ENCODE data around the gene NXPH1.

The NXPH1 gene

GRCh38 chr7:8739837-8740236, 306.4 kb downstream of the NXPH1 start:
- no peak for DNase-seq

DNA sequence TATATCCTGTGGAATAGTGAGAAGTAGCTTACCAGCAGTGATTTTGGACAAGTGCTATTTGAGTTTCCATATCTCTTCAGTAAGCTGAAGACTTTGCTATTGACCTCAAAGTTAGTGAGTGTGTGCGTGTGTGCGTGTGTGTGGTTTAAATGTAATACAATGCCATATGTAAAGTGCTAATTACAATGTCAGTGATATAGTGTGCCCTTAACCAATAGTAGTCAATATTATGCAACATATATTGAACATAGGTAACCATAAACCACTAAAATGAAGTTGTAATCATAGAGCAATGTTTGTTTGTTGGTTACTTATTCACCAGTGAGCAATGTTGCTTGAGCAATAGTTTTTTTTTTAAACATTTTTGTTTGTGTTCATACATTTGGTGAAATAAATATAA, 309.4 kb downstream of the NXPH1 start:
- no peak for DNase-seq

- no peak for DNase-seq
These were observed 313.9 kb downstream of the NXPH1 start for GRCh38 chr7:8747338-8747737.

GRCh38 chr7:8751557-8752231, 318.3 kb downstream of the NXPH1 start:
- DNase-seq: no peak

DNA sequence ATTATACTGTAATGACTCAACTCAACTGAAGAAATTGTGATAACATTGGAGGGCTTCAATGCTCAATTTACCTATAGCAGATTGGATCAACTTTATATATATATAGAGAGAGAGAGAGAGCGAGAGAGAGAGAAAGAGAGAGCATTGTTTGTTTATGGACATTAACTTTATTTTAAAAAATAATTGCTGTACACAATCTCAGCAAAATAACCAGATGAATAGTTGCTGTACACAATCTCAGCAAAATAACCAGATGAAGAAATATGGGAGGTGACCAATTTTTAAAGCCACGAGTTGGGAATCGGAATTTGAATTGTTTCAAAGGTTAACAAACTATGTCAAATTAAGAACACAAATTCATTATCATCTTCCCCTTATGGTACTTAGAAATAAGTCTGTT, 319.9 kb downstream of the NXPH1 start:
- DNase-seq: no peak

GRCh38 chr7:8761731-8762130, 328.3 kb downstream of the NXPH1 start:
- no peak for DNase-seq

DNA sequence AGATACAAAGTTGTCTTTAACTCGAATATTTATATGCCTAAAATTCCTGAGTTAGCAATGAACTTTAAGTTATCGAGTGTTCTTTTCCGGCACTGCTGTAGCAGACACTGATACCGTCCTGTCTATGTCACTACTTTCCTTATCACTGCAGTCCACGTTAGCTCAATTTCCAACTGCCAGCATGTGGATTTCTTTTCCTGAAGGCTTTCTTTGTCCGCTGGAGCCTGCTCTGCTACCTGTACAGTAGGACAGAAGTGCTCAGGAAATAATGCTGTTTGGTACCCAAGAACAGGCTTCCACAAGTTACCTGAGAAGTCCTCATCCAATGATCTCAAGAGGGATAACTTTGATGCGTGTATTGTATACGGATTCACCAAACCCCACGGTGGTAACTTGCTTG, 329.4 kb downstream of the NXPH1 start:
- no peak for DNase-seq

DNA sequence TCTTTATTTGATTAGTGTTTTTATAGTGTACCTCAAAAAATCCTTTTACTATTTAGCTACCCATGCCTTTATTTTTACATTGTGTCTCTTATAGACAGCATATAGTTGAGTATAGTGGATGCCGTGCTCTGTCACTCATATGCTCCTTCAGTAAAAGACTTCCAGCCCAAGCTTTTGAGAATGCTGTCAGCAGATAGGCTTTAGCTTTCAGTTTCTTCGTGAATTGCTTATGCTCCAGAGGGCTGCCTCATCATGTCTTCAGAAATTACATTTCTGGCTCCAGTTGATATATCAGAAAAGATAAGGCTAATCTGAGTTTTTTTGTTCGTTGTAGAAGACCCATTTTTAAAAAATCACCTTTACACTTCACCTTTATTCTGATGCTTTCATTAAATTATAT, 332.0 kb downstream of the NXPH1 start:
- no peak for DNase-seq

DNA sequence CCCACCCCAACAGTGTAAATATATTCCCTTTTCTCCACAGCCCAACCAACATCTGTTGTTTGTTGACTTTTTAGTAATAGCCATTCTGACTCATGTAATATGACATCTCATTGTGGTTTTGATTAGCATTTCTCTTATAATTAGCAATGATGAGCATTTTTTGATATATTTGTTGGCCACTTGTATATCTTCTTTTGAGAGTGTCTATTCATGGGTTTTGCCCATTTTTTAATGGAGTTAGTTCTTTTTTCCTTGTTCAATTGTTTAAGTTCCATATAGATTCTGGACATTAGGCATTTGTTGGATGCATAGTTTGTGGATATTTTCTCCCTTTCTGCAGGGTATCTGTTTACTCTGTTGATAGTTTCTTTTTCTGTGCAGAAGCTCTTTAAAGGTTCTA, 340.1 kb downstream of the NXPH1 start:
- no peak for DNase-seq

DNA sequence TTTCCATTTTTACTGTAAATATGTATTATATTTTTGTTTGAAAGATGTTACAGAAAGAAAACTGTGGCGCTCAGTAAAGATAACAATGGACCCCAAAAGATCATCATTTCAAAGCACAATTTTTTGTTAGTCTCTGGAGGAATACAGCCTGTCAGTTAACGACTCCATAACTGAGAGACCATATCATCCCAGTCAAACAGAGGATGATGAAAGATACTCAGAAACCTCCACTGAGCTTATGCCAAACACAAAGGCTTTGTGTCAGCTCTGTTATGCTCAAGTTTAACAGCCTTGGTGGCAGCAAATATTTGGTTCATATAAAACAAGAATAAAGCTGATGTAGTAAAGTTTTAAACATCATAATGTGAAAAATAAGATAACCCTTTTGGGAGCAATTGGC, 345.1 kb downstream of the NXPH1 start:
- no peak for DNase-seq

DNA sequence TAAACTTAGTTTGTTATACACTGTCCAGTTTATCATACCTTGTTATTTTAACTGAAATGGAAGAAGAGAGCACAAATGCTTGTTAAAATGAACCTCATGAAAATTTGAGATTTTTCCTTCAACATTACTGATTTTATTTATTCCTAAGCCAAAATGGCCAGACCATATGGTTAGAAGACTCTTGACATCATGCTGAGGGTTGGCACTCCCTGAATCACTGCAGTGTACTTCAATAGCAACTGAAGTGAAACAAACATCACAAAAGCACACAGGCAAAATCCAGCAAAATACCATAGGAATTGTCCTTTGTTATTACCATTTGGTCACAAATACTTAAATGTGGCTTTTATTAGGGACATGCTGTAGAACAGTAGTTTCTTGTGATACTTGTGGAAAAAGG, 347.8 kb downstream of the NXPH1 start:
- no peak for DNase-seq

DNA sequence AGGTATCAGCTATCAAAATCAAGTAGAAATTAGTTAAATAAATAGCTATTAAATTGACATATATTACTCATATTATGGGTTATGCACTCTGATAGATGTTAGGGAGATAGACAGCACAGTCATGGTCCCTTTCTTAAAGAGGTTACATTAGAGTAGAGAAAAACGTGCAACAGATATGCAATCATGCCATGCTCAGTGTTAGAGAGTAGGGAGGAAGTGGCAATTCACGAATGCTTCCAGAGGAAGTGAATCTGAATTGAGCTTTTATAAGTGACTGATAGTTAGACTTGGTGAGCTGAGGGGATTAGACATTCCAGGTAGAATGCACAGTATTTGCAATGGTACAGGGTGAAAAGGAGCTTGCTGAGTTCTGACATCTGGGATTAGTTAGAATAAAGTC, 349.8 kb downstream of the NXPH1 start:
- no peak for DNase-seq

GRCh38 chr7:8785081-8785480, 351.7 kb downstream of the NXPH1 start:
- no peak for DNase-seq

DNA sequence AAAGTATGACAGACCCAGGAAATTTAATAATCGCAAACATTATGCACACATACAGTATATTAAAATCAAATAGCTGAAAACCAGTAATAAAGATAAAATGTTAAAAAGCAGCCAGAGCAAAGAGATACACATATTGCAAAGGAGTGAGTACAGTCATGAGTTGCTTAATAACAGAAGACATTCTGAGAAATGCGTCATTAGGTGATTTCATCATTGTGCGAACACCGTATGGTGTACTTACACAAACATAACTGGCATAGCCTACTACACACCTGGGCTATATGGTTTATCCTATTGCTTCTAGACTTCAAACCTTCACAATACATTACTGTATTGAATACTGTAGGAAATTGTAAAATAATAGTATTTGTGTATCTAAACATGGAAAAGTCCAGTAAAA, 367.6 kb downstream of the NXPH1 start:
- DNase-seq: no peak
